T-cell (primary cell): Measurements from ENCODE around the gene NAA11. TPM values are rescaled to one million over a fixed set of nuclear protein-coding genes. Genes with fewer than 3 reads are reported as not detected.

Source experiments
- ATAC-seq, 4 experiments: fragments of 200-7000 bp in 3 of 4; fragments of 150-1000 bp in 1 of 4; cut with Tn5 transposase; replicated peaks in 1 of 4; 1 replicate in 3 of 4; 2 replicates in 1 of 4; pipeline ENCODE4 v1.10.0; 2021; ENCODE audit warnings: moderate library complexity in 3 of 4, mild to moderate bottlenecking in 2 of 4, moderate number of reproducible peaks in 1 of 4
- CTCF ChIA-PET, 2 donors: fragments of 300-600 bp; sonication (Branson Sonifier 250); formaldehyde crosslinking; loops; one replicate each; lab custom pipeline; 2022; ENCODE audit warnings: antibody characterized with exemption in 2 of 2; lab: Charles Lee
- POLR2A ChIA-PET, 2 donors: fragments of 300-600 bp; sonication (Branson Sonifier 250); formaldehyde crosslinking; loops; one replicate each; lab custom pipeline; 2022; ENCODE audit warnings: antibody characterized with exemption in 2 of 2; lab: Charles Lee
- DNase-seq, 35 experiments: peaks; one replicate each; pipeline versions ENCODE4 v3.0.0 to v3.0.0-alpha.2; 2013 to 2023
- H3K27ac ChIP-seq: one replicate; pipeline ENCODE4 v1.5.1; 2013; ENCODE audit warnings: low read length
- H3K27me3 ChIP-seq, 2 experiments: replicated peaks in 1 of 2; 1 replicate in 1 of 2; 2 replicates in 1 of 2; pipeline versions ENCODE4 v1.6.1 to v1.7.0; 2013; ENCODE audit warnings: low read length in 1 of 2, mixed read lengths in 1 of 2; ENCODE audit not compliant: control insufficient read depth in 2 of 2, insufficient read depth in 2 of 2; ENCODE audit errors: extremely low read depth in 1 of 2
- H3K36me3 ChIP-seq, 2 donors: 1 replicate in 1 of 2; 2 replicates in 1 of 2; pipeline versions ENCODE4 v1.6.1 to v1.7.0; 2013; ENCODE audit warnings: low read length in 1 of 2; ENCODE audit not compliant: control insufficient read depth in 2 of 2, insufficient read depth in 1 of 2; ENCODE audit errors: extremely low read depth in 1 of 2
- H3K4me1 ChIP-seq, 2 experiments: 1 replicate in 1 of 2; 2 replicates in 1 of 2; pipeline versions ENCODE4 v1.6.1 to v1.7.0; 2013; ENCODE audit warnings: low read length in 2 of 2, mixed read lengths in 1 of 2; ENCODE audit not compliant: insufficient read depth in 2 of 2, control insufficient read depth in 1 of 2; ENCODE audit errors: extremely low read depth in 1 of 2
- H3K4me3 ChIP-seq, 2 donors: 1 replicate in 1 of 2; 2 replicates in 1 of 2; pipeline versions ENCODE4 v1.5.1 to v1.7.0; 2013; ENCODE audit warnings: mild to moderate bottlenecking in 2 of 2, low read length in 1 of 2, moderate library complexity in 1 of 2; ENCODE audit not compliant: control insufficient read depth in 1 of 2; ENCODE audit errors: extremely low read depth in 1 of 2
- H3K9me3 ChIP-seq: 2 replicates; pipeline ENCODE4 v1.7.0; 2013
- H3K27ac Mint-ChIP-seq, 2 donors: one replicate each; pipeline ENCODE4 v1.8.0; 2020 to 2021; ENCODE audit warnings: mild to moderate bottlenecking in 2 of 2, mixed read lengths in 2 of 2
- H3K27me3 Mint-ChIP-seq, 2 donors: one replicate each; pipeline ENCODE4 v1.8.0; 2021 to 2022; ENCODE audit warnings: mixed read lengths in 2 of 2
- H3K36me3 Mint-ChIP-seq: one replicate; pipeline ENCODE4 v1.8.0; 2021; ENCODE audit warnings: mixed read lengths
- H3K4me1 Mint-ChIP-seq, 3 donors: one replicate each; pipeline ENCODE4 v1.8.0; 2020 to 2022; ENCODE audit warnings: mixed read lengths in 3 of 3, mild to moderate bottlenecking in 1 of 3
- H3K4me3 Mint-ChIP-seq, 3 donors: one replicate each; pipeline ENCODE4 v1.8.0; 2020 to 2022; ENCODE audit warnings: mild to moderate bottlenecking in 3 of 3, mixed read lengths in 3 of 3, moderate library complexity in 3 of 3
- H3K9me3 Mint-ChIP-seq, 3 donors: one replicate each; pipeline ENCODE4 v1.8.0; 2020 to 2022; ENCODE audit warnings: mixed read lengths in 3 of 3
- WGBS: methylation state at CpG from one replicate; pipeline ENCODE4 v1.1.5; 2013; ENCODE audit warnings: missing lambda C conversion rate; ENCODE audit not compliant: insufficient coverage; 5-methylcytosine and 5-hydroxymethylcytosine counted together
- total RNA-seq, 35 experiments: library from RNA in 6 of 35; stranded (reverse) in 6 of 35; fragments of 120-200 nt in 1 of 35; gene quantifications; one replicate each; pipeline versions ENCODE4 v1.2.1 to v1.2.4 and lab custom pipeline; 2013 to 2026

The NAA11 gene
- total RNA-seq, 5 donors from 2014 or later (not counting 1 experiment from before 2014, with no cell fraction given), result not detected

- H3K9me3 Mint-ChIP-seq, result no peaks in the 10 kb centered on the region
- H3K4me3 Mint-ChIP-seq, result no peak overlapping the region
- H3K27ac ChIP-seq, result no peak overlapping the region
- no peaks in the 10 kb centered on the region for H3K4me1 ChIP-seq
- 50% methylated on average over 1 of the region's 2 CpGs for WGBS
- H3K36me3 Mint-ChIP-seq, result no peaks in the 10 kb centered on the region
- DNase-seq, result no peak
- H3K9me3 ChIP-seq, result no peaks in the 10 kb centered on the region
- no peaks in the 10 kb centered on the region for H3K4me1 Mint-ChIP-seq
- no peak overlapping the region for H3K4me3 ChIP-seq
- ChIA-PET POLR2A (no interaction called here), CTCF (no interaction called here)
- peaks cover 0 to 1% of the 10 kb centered on the region in 2 donors for H3K27me3 Mint-ChIP-seq
- H3K27me3 ChIP-seq, result peaks cover 0 to 5% of the 10 kb centered on the region in 2 experiments
- H3K27ac Mint-ChIP-seq, result no peak overlapping the region
- H3K36me3 ChIP-seq, result no peaks in the 10 kb centered on the region
- no peak for ATAC-seq
These were observed 25.6 kb downstream of the NAA11 start for GRCh38 chr4:79300280-79300679.

- 83% methylated on average over 2 of the region's 6 CpGs for WGBS
- no peaks in the 10 kb centered on the region for H3K36me3 Mint-ChIP-seq
- no peaks in the 10 kb centered on the region for H3K4me1 Mint-ChIP-seq
- POLR2A ChIA-PET, result no interaction called here
- Histone ChIP-seq H3K4me3 (no peak overlapping the region), H3K27me3 (peaks cover 0 to 5% of the 10 kb centered on the region in 2 experiments), H3K9me3 (no peaks in the 10 kb centered on the region), H3K36me3 (no peaks in the 10 kb centered on the region), H3K4me1 (no peaks in the 10 kb centered on the region), H3K27ac (no peak overlapping the region)
- peaks cover 0 to 1% of the 10 kb centered on the region in 2 donors for H3K27me3 Mint-ChIP-seq
- H3K4me3 Mint-ChIP-seq, result no peak overlapping the region
- no peak overlapping the region for H3K27ac Mint-ChIP-seq
- no peak for DNase-seq
- ATAC-seq, result no peak
- H3K9me3 Mint-ChIP-seq, result no peaks in the 10 kb centered on the region
- CTCF ChIA-PET, result no interaction called here
These were observed 27.4 kb downstream of the NAA11 start for GRCh38 chr4:79298484-79298883.

GRCh38 chr4:79298027-79298426, 27.8 kb downstream of the NAA11 start:
- H3K27me3 Mint-ChIP-seq, result no peaks in the 10 kb centered on the region
- CTCF ChIA-PET, result no interaction called here
- H3K36me3 Mint-ChIP-seq, result no peaks in the 10 kb centered on the region
- no peak overlapping the region for H3K4me3 Mint-ChIP-seq
- no peaks in the 10 kb centered on the region for H3K36me3 ChIP-seq
- no peak overlapping the region for H3K27ac Mint-ChIP-seq
- no peaks in the 10 kb centered on the region for H3K9me3 Mint-ChIP-seq
- no peak overlapping the region for H3K27ac ChIP-seq
- POLR2A ChIA-PET, result no interaction called here
- H3K9me3 ChIP-seq, result no peaks in the 10 kb centered on the region
- H3K4me3 ChIP-seq, result no peak overlapping the region
- no peaks in the 10 kb centered on the region for H3K4me1 Mint-ChIP-seq
- 71% methylated on average over 4 of the region's 6 CpGs for WGBS
- DNase-seq (no peak), ATAC-seq (no peak)
- H3K4me1 ChIP-seq, result no peaks in the 10 kb centered on the region
- peaks cover 0 to 5% of the 10 kb centered on the region in 2 experiments for H3K27me3 ChIP-seq

GRCh38 chr4:79297479-79297878, 28.4 kb downstream of the NAA11 start:
- Mint-ChIP-seq H3K27me3 (no peaks in the 10 kb centered on the region), H3K4me1 (no peaks in the 10 kb centered on the region), H3K4me3 (no peak overlapping the region), H3K9me3 (no peaks in the 10 kb centered on the region), H3K27ac (no peak overlapping the region), H3K36me3 (no peaks in the 10 kb centered on the region)
- 61% methylated on average over 3 of the region's 4 CpGs for WGBS
- H3K27me3 ChIP-seq, result peaks cover 0 to 5% of the 10 kb centered on the region in 2 experiments
- ChIA-PET POLR2A (no interaction called here), CTCF (no interaction called here)
- no peak for DNase-seq
- ATAC-seq, result peak in 1 of 4 experiments; percentile 24
- H3K9me3 ChIP-seq, result no peaks in the 10 kb centered on the region
- no peaks in the 10 kb centered on the region for H3K36me3 ChIP-seq
- no peak overlapping the region for H3K4me3 ChIP-seq
- H3K27ac ChIP-seq, result no peak overlapping the region
- H3K4me1 ChIP-seq, result no peaks in the 10 kb centered on the region

DNA sequence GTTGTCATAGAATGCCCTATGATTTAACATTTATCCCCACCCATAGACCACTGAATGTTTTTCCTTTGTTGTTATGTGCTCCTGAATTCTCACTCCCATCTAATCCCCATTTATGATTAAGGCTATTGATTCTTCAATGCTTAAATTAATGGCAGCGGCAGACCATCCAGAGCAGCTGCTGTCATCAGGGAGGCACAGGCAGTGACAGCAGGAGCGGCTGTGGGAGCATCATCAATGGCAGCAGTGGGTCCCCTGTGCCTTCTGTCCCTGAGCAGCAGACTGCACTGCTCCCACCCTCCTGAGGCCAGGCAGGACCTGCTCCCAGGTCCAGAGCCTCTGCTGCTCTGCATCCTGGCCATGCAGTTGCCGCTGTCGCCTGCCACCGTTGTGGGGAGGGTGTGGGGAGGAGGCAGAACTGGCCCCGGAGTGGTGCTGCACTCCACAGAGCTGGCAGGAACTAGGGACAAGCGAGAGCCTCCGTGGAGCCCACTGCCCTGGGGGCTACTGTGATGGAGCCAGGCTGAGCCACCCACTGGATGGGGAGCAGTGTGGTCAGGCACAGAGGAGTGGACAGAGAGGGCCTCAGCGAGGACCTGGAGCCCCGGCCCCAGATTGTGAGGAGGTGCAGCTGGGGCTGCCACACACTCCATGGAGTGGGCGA, 29.0 kb downstream of the NAA11 start:
- H3K9me3 ChIP-seq, result no peaks in the 10 kb centered on the region
- H3K4me1 Mint-ChIP-seq, result no peaks in the 10 kb centered on the region
- H3K4me3 ChIP-seq, result no peak overlapping the region
- WGBS, result 80% methylated on average over 11 of the region's 11 CpGs
- peak in 1 of 4 experiments; percentile 6 for ATAC-seq
- no peaks in the 10 kb centered on the region for H3K36me3 Mint-ChIP-seq
- H3K9me3 Mint-ChIP-seq, result no peaks in the 10 kb centered on the region
- ChIA-PET CTCF (no interaction called here), POLR2A (no interaction called here)
- no peaks in the 10 kb centered on the region for H3K36me3 ChIP-seq
- H3K4me3 Mint-ChIP-seq, result no peak overlapping the region
- no peaks in the 10 kb centered on the region for H3K4me1 ChIP-seq
- H3K27ac ChIP-seq, result no peak overlapping the region
- DNase-seq, result no peak
- no peak overlapping the region for H3K27ac Mint-ChIP-seq
- peaks cover 0 to 5% of the 10 kb centered on the region in 2 experiments for H3K27me3 ChIP-seq
- H3K27me3 Mint-ChIP-seq, result no peaks in the 10 kb centered on the region

GRCh38 chr4:79295086-79295485, 30.8 kb downstream of the NAA11 start:
- CTCF ChIA-PET, result no interaction called here
- H3K4me1 ChIP-seq, result no peaks in the 10 kb centered on the region
- H3K4me1 Mint-ChIP-seq, result no peaks in the 10 kb centered on the region
- no peaks in the 10 kb centered on the region for H3K36me3 ChIP-seq
- ATAC-seq (no peak), DNase-seq (no peak)
- no peaks in the 10 kb centered on the region for H3K9me3 ChIP-seq
- H3K9me3 Mint-ChIP-seq, result no peaks in the 10 kb centered on the region
- POLR2A ChIA-PET, result no interaction called here
- no peak overlapping the region for H3K27ac Mint-ChIP-seq
- no peak overlapping the region for H3K4me3 ChIP-seq
- H3K27me3 ChIP-seq, result peaks cover 0 to 5% of the 10 kb centered on the region in 2 experiments
- H3K4me3 Mint-ChIP-seq, result no peak overlapping the region
- H3K27me3 Mint-ChIP-seq, result no peaks in the 10 kb centered on the region
- no peaks in the 10 kb centered on the region for H3K36me3 Mint-ChIP-seq
- no peak overlapping the region for H3K27ac ChIP-seq

GRCh38 chr4:79294064-79294463, 31.8 kb downstream of the NAA11 start:
- DNase-seq (no peak), ATAC-seq (no peak)
- Histone ChIP-seq H3K9me3 (no peaks in the 10 kb centered on the region), H3K36me3 (no peaks in the 10 kb centered on the region), H3K4me3 (no peak overlapping the region), H3K27ac (no peak overlapping the region), H3K4me1 (no peaks in the 10 kb centered on the region), H3K27me3 (peaks cover 0 to 5% of the 10 kb centered on the region in 2 experiments)
- ChIA-PET CTCF (no interaction called here), POLR2A (no interaction called here)
- H3K36me3 Mint-ChIP-seq, result no peaks in the 10 kb centered on the region
- H3K9me3 Mint-ChIP-seq, result no peaks in the 10 kb centered on the region
- no peak overlapping the region for H3K4me3 Mint-ChIP-seq
- H3K27ac Mint-ChIP-seq, result no peak overlapping the region
- no CpG with 5 or more reads among the region's 2 CpGs for WGBS
- H3K27me3 Mint-ChIP-seq, result peaks cover 0 to 2% of the 10 kb centered on the region in 2 donors
- H3K4me1 Mint-ChIP-seq, result no peaks in the 10 kb centered on the region
